ENCODE measurements around the gene SFXN1. TPM values are rescaled to one million over a fixed set of nuclear protein-coding genes. Genes with fewer than 3 reads are reported as not detected.
"Not testable (repeated sequence)": the region's sequence is repeated elsewhere in the genome, so short reads cannot be mapped to it uniquely, and the experiment has no call there.

The SFXN1 gene, protein sequence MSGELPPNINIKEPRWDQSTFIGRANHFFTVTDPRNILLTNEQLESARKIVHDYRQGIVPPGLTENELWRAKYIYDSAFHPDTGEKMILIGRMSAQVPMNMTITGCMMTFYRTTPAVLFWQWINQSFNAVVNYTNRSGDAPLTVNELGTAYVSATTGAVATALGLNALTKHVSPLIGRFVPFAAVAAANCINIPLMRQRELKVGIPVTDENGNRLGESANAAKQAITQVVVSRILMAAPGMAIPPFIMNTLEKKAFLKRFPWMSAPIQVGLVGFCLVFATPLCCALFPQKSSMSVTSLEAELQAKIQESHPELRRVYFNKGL
- total RNA-seq (2014; rRNA removed; shearing (Covaris generic)): 167 and 176 TPM in 2 replicates
- 115 and 117 TPM in 2 replicates for polyA plus RNA-seq (2015; cell fraction: cytosol; rRNA removed)
- 76.9 and 79.0 TPM in 2 replicates for polyA plus RNA-seq (2015; cell fraction: nucleus; rRNA removed)

DNA sequence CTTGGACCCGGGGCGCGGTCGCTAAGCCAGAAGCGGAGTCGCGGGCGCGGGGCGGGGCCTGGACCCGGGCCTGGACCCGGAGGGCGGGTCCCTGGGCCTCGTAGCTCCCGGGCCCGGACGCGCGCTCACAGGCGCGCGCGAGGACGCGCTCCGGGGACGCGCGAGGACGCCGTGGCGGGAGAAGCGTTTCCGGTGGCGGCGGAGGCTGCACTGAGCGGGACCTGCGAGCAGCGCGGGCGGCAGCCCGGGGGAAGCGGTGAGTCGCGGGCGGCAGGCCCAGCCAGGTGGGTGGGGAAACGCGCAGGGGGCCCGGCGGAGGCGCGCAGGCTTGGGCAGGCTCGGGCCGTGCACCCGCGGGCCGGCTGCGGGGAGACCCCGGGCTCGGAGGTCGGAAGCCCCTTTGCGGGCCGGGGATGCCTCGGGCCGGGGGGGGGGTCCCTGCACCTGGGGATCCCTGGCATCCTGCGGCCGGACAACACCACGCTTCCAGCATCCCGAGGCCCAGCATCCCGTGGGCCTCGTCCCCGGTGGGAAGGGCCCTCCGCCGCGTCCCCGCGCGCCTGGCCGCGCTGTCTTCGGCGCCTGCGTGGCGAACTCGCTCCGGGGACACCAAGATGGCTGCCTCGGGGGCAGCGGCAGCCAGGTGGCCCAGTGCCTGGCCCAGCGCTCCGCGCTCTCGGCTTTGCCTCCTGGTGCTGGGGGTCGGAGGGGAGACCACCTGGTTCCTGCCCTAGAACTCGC lies at the start of gene SFXN1:
Gene SFXN1, plus strand, starts transcription at position 177 of the 741 bp plus-strand sequence. CDS start 13,544 bp downstream, outside the sequence.
- peak; percentile 70 for DNase-seq (ENCODE audit: low read depth)

DNA sequence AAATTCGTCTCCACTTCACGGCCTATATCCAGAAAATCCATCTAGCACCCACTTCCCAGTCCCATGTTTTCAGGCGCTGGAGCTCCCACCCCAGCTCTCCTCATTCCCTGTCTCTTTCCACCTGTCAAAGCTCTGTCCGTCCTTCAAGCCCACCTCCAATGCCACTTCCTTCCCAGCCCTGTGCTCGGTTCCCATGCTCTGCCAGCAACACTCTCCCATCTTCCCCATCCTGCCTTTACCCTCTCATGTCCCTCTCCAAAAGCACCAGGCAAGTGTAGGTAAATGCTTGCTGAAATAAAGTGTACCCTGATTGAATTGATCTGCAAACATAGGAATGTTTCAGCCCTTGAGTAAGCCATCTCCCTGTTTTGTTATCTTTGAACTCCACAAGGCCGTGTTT lies 43.6 kb upstream of the SFXN1 start:
- DNase-seq (ENCODE audit: low read depth): no peak

DNA sequence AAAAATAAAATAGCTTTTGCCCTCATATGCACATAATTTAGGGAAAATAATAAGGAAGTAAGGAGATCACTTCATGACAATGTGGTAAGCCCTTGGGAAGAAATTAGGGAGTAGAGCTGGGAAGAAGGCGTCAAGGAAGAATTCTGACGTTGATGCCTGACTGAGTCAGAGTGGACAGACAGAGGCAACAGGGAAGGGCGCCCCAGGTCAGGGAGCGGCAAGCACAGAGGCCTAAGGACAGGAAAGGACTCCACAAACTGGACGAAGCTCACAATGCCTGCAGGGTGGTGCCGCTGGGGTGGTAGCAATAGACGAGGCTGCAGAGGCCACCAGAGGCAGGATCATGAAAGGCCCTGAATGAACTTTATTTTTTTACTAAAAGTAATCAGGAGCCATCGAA lies 42.0 kb upstream of the SFXN1 start:
- DNase-seq (ENCODE audit: low read depth): no peak

DNA sequence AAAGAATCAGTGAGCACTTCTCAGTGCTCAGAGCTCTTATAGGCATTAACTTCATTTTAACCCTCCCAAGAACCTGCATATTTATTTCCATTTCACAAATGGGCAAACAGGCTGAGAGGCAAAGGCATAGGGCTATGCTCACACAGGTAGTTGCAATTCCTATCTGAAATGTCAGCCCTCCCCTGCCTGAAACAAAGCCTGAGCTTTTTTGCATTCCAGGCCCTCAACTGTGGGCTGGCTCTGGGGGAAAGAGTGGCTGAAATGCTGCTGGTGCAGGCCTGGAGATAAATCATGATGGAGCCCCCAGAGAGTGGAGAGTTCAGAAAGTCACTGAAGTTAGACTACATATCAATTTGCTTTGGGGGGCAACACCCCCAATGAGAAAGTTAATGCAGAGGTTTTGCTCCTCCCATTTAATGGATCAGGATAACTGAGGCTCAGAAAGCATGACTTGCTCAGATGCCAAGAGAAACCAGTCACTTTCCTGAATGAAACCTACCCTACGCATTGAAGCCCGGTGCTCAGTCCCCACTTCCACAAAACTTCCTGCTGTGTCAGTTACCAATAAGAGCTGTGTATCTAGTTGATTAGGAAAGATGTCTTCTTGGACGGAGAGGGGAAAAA lies 40.0 kb upstream of the SFXN1 start:
- DNase-seq (ENCODE audit: low read depth): no peak

DNA sequence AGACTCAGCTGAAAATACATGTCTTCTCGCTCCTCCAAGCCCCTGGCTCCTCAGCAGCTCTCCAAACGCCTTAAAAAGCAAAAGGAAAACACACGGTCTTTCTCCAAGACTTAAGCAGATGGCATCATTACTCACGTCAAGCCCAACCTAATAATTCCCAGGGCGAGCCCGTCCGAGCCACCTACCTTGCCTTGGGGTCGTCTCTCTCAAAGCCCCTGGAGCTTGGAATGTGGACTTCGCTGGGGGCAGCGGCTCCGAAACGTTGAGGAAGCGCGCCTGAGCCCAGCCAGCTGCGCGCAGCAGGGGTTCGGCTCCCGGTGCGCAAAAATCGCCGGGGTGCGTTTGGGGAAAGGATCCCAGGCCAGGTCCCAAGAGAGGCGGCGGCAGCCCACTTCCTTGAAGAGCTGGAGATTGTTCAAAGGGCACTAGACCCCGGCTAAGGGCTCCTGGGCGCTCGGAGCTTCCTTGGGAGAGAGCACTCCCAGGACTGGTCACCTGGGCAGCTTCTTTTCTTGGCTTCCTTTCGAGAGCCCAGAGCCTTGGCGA lies 34.8 kb upstream of the SFXN1 start:
- DNase-seq (ENCODE audit: low read depth): no peak

DNA sequence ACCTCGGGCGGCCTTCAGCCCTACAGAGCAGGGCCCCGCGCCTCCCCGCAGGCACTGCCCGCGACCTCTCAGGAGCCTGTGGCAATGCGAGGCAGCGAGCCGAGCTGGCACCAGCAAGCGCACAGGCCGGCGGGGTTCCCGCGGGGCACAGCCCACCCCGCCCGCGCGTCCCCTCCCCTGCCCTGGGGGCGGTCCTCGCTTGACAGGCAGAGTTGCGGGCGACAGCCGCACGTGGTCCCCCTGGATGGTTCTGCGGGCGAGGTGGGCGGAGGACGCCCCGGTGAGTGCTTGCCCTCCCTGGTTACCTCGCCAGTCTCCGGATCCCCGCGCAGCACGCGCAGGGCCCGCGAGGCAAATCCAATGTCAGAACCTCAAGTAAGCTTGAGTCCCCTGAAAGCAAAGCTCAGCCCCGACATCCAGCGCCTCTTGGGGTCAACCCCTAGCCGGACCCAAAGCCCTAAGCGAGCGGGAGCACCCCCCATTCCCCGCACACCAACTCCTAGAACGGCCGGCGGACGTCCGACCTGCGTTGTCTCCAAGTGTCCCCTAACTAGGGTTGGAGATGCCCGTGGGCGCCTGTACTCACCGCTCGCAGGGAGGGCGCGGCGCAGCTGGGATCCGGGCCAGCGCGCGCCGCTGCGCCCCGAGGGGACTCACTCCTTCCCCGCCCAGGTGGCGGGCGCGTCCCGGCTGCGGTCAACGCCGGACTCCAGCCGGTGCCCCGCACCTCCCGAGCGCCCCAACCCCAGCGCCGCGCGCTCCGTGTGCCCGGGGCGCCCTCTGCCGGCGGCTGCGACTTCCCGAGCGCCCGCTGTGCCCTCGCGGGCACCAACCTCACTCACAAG lies 34.1 kb upstream of the SFXN1 start, which contains the start of gene DRD1:
Gene DRD1, minus strand, starts transcription at position 123 of the 845 bp plus-strand sequence. CDS start 1,083 bp downstream, outside the sequence.
- DNase-seq (ENCODE audit: low read depth): no peak

DNA sequence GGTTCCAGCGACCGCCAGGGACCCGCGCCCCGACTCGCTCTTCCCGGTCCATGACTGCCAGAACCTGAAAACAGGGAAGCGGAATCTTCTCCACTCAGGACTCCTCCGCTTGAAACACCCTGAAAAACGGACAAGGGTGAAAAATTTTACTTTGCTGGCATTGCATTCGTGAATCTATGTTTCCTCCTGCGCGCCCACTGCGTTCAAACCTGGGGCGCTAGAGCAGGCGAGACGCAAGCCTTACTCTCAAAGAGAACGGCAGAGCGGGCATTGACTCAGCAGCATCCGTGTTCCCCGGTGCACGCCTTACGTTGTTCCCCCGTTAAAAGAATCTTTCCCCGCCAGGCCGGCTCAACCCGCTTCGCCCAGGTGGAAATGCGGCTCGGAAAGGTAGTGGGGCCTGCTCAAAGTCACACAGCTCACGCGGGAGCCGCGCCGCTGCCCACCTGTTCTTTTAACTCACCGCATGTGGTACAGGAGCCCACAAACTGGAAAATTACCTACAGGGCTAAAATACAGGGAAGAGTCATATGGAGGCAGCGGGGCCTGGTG lies 33.4 kb upstream of the SFXN1 start:
- no peak for DNase-seq (ENCODE audit: low read depth)

DNA sequence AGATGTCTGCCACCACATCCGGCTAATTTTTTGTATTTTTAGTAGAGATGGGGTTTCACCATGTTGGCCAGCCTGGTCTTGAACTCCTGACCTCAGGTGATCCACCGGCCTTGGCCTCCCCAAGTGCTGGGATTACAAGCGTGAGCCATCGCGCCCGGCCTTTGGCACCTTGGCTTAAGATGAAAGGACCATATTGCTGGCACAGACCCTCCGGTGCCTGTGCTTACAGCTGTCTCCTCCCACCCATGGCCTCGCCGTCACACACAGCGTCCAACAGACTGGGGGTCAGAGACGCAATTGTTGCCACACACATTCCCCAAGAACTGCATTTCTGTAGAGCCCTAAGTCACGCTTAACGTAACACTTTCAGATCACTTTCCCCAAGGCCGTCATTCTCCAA lies 32.0 kb upstream of the SFXN1 start:
- DNase-seq (ENCODE audit: low read depth): not testable (repeated sequence)

DNA sequence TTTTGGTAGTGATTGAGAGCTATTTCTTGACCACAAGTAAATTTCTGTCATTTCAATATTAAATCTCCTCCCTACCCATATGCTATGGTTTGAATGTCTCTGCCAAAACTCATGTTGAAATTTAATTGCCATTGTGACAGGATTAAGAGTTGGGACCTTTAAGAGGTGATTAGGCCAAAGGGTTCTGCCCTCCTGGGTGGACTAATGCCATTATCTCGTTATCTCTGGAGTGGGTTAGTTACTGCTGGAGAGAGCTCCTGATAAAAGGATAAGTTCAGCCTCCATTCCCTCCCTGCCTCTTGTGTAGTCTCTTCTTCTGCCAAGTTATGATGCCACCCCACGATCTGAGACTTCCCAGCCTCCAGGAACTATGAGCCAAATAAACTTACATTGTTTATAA lies 30.8 kb upstream of the SFXN1 start:
- DNase-seq (ENCODE audit: low read depth): no peak

DNA sequence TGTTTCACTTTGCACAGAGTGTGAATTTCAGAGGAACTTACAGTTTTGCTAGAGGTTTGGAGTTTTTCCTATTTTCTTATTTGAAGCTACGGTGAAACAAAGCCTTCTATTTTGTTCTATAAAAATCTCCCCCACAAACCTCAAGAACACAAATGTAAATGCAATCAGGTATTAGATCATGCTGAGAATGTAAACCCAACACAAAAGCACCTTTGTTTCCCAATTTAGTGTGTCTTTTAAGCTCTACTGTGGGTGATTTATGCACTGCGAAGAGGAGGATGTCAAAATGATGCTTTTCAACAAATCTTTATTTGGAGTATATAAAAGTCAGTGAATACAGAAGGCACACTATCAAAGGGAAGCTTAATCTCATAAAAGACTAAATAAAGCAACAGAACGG lies 30.1 kb upstream of the SFXN1 start:
- DNase-seq (ENCODE audit: low read depth): no peak

DNA sequence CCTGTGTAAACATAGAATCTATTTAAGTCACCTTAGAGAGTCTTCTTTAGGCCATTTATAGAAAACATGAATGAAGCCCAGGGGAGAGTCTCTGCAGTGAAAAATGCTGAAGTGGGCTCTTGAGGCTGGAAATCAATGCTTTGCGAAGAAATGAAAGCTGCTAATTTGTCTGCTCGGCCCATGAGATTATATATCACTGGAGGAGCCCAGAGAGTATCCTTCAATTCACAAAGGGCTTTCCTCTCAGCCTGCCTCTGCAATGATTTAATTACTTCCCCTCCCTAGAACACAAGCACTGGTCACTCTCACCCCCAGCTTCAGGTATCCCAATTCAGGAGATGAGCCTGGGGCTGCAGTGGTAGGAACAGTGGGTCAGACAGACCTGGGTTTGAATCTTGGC lies 26.2 kb upstream of the SFXN1 start:
- no peak for DNase-seq (ENCODE audit: low read depth)

DNA sequence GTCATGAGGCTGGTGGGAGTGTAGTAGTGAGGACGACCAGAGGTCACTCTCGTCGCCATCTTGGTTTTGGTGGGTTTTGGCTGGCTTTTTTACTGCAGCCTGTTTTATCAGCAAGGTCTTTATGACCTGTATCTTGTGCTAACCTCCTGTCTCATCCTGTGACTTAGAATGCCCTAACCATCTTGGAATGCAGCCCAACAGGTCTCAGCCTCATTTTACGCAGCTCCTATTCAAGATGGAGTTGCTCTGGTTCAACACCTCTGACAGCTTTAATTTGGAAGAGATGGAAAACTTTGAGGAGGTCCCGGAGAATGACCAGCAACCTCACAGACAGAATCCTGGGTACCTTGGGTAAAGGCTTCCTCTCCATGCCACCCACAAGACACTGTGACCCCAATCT lies 24.0 kb upstream of the SFXN1 start:
- not testable (repeated sequence) for DNase-seq (ENCODE audit: low read depth)

DNA sequence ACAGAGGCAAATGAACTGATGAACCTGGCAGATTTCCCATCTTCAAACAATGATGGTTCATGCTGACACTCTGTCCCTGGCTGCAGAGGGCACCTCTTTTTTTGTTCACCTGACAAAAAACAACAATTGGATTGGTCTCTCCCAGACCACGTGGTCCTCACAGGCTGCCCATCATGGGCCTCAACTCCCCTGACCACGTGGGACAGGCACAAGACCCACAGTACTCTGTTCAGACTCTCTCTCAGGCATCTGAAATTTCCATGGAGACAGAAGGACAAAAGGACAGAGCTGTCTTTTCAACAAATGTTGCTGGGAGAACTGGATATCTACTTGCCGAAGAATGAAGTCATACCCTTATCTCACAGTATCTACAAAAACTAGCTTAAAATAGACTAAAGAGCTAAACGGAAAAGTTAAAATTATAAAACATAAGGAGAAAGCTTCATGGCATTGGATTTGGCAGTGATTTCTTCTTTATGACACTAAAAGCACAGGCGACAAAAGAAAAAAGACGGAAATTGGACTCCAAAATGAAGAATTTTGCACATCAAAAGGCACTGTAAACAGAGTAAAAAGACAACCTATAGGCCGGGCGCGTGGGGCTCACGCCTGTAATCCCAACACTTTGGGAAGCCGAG lies 22.1 kb upstream of the SFXN1 start:
- no peak for DNase-seq (ENCODE audit: low read depth)

DNA sequence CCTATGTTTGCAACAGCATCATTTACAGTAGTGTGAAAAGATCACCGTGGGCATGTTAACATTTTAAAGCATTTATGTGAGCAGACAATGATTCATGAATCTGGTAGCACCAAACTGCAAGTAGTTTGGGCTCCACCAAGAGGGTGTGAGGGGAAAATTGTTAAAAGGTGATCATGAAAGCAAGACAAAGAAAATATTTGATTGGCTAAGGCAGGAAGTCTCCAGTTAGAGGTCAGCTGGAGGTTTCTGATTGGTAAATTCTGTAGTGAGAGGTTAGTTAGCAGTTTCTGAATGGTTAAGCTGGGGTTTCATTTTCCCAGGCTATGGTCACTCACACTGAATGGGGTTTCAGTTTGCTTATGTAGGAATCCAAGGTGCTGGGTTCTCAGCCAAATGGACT lies 20.9 kb upstream of the SFXN1 start:
- DNase-seq (ENCODE audit: low read depth): peak; percentile 40

DNA sequence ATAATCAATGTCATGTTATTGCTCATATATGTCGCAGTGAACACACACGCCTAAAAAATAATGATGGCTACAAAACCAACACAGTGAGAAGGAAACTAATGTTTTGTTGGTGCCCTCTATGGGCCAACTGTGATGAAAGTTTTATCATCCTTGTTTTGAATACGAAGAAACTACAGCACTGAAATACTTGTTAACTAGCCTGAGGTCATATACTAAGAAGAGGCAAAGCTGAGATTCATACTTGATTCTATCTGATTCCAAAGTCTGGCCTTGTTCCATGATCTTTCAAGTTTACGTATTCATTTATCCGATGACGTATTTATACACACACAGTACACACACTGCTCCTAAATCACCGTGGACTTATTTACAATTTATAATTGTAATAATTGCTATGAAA lies 18.2 kb upstream of the SFXN1 start:
- DNase-seq (ENCODE audit: low read depth): peak; percentile 14

DNA sequence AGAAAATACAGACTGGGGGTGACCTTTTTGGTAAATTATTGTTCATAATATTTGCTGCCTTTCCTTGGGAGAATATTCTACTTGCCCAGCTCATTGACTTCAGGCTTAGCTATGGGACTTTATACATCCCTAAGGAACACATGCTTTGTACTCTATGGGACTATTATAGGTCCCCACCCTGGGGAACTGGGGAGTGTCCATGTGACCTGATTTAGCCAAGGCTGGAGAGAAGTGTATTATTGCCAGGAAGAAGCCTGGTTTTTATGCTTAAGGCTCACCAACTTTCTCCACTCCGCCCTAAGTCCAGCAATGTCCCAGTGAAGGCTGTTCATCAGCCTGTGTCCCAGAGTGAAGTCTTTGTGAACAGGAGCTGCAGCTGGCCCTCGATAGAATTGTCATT lies 17.8 kb upstream of the SFXN1 start:
- DNase-seq (ENCODE audit: low read depth): no peak

DNA sequence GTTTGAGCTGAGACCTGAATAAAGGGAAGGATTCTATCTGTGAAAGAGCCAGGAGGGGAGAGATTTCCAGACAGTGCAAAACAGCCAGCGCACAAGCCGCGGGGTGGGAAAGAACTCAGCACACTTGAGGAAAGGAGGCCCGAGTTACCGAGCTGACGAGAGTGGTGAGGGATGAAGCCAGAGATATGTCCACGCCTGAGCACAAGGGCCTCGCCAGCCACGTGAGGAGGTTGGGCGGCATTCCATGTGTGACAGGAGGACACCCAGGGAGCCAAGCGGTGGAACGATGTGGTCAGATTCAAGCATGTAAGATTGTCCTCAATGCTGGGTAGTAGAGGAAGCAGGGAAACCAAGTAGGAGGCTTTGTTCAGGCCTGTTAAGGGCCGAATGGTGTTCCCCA lies 17.0 kb upstream of the SFXN1 start:
- no peak for DNase-seq (ENCODE audit: low read depth)

DNA sequence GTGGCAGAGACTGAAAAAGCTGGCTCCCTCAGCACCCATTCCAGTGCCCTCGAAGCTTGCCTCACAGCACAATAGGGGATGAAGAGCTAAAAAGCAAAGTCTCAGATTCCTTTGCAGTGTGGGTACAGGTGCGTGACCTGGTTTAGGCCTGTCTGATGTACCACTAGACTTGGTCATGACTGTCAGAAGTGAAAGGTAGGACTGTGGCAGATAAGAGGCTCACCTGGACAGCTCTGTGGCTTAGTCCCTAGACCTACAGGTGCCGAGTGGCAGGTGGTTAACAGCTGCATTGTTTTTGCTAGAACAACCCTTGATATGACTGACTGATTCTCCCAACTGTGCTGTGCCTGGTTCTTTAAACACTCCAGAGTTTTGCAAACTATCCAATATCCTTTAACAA lies 14.7 kb upstream of the SFXN1 start:
- DNase-seq (ENCODE audit: low read depth): no peak

DNA sequence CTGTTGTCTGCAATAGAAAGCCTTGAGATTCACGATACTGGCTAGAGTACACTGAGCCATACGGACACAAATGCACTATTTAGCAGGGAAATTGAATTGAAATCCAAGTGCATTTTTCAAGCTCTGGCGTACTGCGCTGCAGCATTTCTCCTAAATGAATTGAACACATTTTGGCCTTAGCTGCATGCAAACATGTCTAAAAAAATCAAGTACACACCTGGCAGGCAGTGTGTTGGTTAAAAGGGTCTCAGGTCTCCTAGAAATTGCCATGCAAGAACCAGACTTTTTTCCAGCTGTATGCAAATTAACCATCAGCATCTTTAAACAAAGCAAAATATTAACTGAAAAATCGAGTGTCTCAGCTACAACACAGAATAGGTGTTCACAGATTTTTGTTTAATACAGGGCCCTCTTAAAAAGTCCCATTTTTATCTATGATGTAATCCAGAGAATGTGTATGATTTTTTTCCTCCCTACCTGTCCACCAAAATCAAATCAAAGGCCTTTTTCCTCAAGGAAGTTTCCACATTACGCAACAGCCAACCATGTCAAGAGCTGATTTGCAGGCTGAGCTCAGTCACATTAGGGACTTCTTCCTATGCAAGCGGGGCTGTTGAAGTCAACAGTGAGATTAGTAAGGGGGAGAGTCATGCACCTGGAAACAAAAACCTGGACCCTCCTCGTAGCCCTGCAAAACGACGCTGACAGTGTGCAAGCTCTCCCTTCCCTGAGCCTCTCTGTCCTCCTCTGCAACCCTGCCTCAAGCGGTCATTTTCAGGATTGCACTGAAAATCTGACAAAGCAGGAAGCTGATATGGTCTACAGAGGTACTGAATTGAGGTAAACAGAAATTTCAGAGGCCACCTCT lies 14.1 kb upstream of the SFXN1 start:
- peak; percentile 40 for DNase-seq (ENCODE audit: low read depth)

Data from HT1080 (cell line).